Adrenal gland (tissue), 5 donors: ENCODE results near the gene SPEG.

Experiments used
- POLR2A ChIP-seq, 2 donors: fragments of 450-650 bp; IDR thresholded peaks; one replicate each; pipeline ENCODE4 v1.6.1; 2017; ENCODE audit warnings: antibody characterized with exemption in 2 of 2, mild to moderate bottlenecking in 2 of 2, moderate library complexity in 1 of 2
- TF ChIP-seq, protein P1 (sequence below), 6 experiments: fragments of 450-650 bp in 4 of 6; fragments of 200-600 bp in 2 of 6; sonication (generic) in 1 of 6; IDR thresholded peaks; 1 replicate in 5 of 6; 2 replicates in 1 of 6; pipeline versions ENCODE4 v1.5.1 to v1.8.0; 2016 to 2021; ENCODE audit warnings: antibody characterized with exemption in 6 of 6, mild to moderate bottlenecking in 2 of 6, moderate library complexity in 1 of 6
- donor health status: DM: no; HTN: no; CAD: no.

GRCh38 chr2:219470429-219470828 lies 35.8 kb downstream of the SPEG start:
- TF ChIP-seq, protein P1, sequence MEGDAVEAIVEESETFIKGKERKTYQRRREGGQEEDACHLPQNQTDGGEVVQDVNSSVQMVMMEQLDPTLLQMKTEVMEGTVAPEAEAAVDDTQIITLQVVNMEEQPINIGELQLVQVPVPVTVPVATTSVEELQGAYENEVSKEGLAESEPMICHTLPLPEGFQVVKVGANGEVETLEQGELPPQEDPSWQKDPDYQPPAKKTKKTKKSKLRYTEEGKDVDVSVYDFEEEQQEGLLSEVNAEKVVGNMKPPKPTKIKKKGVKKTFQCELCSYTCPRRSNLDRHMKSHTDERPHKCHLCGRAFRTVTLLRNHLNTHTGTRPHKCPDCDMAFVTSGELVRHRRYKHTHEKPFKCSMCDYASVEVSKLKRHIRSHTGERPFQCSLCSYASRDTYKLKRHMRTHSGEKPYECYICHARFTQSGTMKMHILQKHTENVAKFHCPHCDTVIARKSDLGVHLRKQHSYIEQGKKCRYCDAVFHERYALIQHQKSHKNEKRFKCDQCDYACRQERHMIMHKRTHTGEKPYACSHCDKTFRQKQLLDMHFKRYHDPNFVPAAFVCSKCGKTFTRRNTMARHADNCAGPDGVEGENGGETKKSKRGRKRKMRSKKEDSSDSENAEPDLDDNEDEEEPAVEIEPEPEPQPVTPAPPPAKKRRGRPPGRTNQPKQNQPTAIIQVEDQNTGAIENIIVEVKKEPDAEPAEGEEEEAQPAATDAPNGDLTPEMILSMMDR (IDR thresholded peaks at IDR 0.05): no peak
- TF ChIP-seq POLR2A (IDR thresholded peaks at IDR 0.05): no peak
